Measurements from ENCODE around the gene PSMD1.

DNA sequence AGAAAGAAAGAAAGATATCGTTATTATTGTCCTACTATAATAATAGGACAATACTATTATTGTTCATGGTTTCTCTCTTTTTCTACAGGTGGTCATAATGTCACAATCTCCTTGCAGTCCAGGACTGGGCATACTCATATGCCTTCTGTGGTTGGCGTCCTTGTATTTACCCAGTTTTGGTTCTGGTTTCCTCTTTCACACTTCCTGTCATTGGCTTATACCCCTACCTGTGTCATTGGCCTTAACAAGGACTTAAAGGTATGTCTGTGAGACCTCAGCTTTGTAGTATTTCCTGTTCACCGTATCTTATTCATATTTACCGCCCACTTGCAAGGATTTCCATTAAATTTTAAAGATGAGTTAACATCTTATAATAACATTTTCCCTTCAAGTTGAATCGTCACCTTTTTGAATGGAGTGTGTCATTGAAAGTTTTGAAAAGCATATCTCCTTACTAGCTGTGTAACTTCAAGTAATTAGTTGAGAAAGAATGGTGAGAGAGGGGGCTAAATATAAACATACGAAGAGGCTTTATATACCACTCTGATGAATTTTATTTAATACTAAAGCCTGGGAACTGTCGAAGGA is 104.7 kb downstream of the PSMD1 start:
- TF ChIP-seq, protein P1, sequence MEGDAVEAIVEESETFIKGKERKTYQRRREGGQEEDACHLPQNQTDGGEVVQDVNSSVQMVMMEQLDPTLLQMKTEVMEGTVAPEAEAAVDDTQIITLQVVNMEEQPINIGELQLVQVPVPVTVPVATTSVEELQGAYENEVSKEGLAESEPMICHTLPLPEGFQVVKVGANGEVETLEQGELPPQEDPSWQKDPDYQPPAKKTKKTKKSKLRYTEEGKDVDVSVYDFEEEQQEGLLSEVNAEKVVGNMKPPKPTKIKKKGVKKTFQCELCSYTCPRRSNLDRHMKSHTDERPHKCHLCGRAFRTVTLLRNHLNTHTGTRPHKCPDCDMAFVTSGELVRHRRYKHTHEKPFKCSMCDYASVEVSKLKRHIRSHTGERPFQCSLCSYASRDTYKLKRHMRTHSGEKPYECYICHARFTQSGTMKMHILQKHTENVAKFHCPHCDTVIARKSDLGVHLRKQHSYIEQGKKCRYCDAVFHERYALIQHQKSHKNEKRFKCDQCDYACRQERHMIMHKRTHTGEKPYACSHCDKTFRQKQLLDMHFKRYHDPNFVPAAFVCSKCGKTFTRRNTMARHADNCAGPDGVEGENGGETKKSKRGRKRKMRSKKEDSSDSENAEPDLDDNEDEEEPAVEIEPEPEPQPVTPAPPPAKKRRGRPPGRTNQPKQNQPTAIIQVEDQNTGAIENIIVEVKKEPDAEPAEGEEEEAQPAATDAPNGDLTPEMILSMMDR (IDR thresholded peaks at IDR 0.05; ENCODE audit: low read depth, low read length): no peak
- no peak for TF ChIP-seq EZH2phosphoT487 (IDR thresholded peaks at IDR 0.05; ENCODE audit: low read depth)

Measured in OCI-LY3 (cell line).